GM18951 (cell line): Measurements from ENCODE around the gene VAV2.

ENCODE experiments used
- POLR2A ChIP-seq: IDR thresholded peaks from 4 replicates; pipeline ENCODE4 v1.6.1; 2011; ENCODE audit warnings: mild to moderate bottlenecking; ENCODE audit not compliant: insufficient read length, insufficient read depth; ENCODE audit errors: extremely low read depth
- in situ Hi-C: fragments of 300-500 bp; cut with MboI; formaldehyde crosslinking; loops from one replicate; pipeline ENCODE4 v1.12.0; 2022; ENCODE audit warnings: low sequenced_read_pairs, mixed read lengths, inconsistent platforms; ENCODE audit not compliant: unreplicated experiment

VAV2 gene

GRCh38 chr9:133892193-133892920 lies 99.8 kb downstream of the VAV2 start:
- in situ Hi-C loops: no loop called here
- TF ChIP-seq POLR2A: no peak

- TF ChIP-seq POLR2A: no peak
- in situ Hi-C loops: no loop called here
Observed at GRCh38 chr9:133891741-133892140, 100.4 kb downstream of the VAV2 start.

DNA sequence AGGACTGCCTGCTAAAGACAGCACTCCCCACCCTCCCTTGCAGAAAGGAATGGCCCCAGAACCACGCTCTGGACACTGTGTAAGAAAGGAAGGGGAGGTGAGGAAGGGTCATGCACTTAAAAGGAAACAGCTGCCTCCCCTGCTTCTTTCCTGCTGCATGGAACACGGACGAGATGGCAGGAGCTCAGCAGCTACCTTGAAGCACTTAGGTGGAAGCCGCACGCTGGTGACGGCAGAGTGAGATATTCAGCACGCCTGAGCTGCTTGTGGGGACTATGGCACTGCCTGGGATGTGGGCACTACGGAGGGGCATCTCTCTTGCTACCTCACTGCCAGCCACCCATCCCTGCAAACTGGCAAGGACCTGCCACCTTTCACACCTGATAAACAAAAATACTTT lies 101.5 kb downstream of the VAV2 start:
- no peak for TF ChIP-seq POLR2A
- in situ Hi-C loops: no loop called here

DNA sequence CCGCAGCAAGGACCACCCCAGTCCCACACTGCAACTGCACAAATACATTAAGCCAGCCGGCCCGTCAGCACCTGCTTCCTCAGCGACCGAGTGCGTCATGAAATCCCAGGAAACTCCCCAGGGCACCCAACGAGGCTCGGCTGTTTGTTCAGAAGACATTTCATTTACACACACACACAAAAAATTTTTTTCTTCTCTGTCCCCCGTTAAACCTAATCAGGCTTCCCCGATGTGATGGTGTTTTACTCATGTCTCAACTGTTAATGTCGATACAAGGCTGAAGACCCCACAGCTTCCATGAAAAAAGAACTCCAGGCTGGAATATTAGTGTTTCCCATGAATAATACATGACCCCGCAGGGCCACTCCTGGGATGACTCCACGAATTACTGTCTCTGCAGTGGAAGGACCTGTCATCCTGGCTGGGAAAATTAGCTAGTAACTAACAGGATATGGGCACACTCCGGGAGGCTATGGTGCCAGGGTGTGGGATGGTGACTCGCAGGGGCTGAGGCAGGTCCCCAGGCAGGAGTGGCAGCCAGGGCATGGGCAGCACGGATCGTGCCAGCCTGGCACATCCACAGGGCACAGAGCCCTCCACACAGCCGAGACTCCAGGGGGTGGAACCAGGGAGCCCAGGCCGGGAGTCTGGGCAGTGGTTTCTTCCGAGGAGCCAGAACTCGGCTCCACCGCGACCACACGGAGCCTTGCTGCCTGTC lies 102.4 kb downstream of the VAV2 start:
- TF ChIP-seq POLR2A: no peak
- in situ Hi-C loops: no loop called here

DNA sequence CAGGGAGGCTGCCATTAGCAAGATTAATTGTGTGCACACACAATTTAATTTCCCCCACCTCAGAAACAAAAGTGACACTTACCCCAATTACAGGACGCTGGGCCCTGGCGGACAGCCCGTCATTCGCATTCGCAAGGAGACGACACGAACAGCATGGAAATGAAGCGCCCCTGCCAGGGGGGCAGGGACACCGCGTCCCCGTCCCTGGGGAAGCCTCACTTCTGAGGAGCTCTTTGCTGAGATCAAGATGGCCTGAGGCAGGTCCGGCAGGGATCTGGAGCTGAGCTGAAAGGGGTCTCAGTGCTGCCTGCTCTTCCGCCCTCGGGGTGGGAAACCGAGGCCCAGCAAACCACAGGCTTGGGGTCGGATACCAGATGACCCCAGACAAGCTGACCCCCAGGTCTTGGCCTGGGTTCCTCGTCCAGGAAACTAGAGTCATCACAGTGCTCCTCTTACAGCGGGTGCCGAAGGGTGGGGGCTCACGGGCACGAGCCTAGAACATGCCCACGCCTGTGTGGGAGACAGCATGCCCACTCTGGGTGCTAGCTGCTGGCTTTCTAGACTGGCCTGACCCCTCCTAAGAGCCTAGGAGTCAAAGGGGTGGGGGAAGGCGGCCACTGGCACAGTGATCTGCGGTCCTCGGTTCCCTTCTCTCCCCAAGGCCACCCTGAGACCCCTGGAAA lies 103.2 kb downstream of the VAV2 start:
- TF ChIP-seq POLR2A: no peak
- in situ Hi-C loops: no loop called here

- in situ Hi-C loops: no loop called here
- TF ChIP-seq POLR2A: no peak
Observed at GRCh38 chr9:133888048-133888808, 103.9 kb downstream of the VAV2 start.

DNA sequence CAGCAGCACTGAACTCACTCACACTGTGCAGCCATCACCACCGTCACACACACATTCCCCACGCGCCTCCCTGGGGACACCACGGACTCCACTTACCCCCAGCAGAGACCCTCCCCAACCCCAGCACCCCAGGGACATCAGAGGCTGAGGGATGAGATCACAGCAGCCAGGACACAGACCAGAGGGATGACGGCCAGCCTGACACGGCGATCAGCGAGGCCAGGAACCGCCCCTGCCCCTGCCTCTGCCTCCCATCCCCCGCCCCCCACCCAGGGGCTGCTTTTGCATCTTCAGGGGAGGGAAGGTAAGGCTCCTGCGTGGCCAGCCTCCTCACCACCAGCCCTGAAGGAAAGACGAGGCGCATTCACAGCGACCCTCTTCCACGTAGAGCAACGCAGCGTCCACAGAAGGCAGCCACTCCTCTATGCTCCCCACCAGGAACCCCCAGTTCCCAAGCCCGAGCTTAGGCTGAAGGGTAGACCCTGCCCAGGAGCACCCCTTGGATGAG lies 104.5 kb downstream of the VAV2 start:
- in situ Hi-C loops: no loop called here
- TF ChIP-seq POLR2A: no peak

- in situ Hi-C loops: no loop called here
- no peak for TF ChIP-seq POLR2A
Observed at GRCh38 chr9:133886563-133887501, 105.3 kb downstream of the VAV2 start.

DNA sequence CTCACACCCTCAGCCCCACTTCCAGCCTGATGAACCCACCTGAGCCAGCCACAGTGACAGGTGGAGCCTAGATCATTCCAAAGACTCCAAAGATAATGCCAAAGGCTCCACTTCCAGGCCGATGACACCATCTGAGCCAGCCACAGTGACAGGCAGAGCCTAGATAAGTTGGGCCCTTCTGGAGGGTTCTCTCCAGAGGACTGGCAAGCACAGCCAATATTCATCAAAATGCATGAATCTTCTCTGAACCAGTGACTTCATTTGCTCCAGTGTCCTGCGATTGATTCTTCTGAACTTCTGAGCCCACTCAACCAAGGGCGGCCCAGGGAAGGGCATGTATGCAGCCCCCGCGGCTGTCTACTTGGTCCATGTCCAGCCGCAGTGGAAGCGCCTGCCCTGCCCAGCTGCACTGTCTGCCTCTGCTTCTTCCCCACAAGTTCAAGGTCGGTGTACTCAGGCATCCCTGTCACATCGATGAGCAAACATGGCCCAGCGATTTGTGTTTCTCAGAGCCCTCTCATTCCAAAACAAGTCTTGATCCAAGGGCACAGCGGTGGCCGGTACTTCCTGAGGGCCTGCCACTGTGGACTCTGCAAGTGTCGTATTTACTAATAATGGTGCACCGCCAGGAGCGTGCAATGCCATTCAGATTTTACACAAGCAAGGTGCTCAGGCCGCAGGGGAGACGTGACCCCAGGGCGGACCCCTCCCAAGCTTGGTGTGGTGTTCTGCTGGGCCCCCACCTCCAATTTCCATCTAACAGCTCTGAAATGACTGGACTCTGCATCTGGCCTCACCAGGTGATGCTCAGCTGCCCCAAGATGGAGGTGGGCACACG lies 107.0 kb downstream of the VAV2 start:
- in situ Hi-C loops: no loop called here
- no peak for TF ChIP-seq POLR2A

- no peak for TF ChIP-seq POLR2A
- in situ Hi-C loops: no loop called here
Observed at GRCh38 chr9:133882849-133883755, 109.0 kb downstream of the VAV2 start.

DNA sequence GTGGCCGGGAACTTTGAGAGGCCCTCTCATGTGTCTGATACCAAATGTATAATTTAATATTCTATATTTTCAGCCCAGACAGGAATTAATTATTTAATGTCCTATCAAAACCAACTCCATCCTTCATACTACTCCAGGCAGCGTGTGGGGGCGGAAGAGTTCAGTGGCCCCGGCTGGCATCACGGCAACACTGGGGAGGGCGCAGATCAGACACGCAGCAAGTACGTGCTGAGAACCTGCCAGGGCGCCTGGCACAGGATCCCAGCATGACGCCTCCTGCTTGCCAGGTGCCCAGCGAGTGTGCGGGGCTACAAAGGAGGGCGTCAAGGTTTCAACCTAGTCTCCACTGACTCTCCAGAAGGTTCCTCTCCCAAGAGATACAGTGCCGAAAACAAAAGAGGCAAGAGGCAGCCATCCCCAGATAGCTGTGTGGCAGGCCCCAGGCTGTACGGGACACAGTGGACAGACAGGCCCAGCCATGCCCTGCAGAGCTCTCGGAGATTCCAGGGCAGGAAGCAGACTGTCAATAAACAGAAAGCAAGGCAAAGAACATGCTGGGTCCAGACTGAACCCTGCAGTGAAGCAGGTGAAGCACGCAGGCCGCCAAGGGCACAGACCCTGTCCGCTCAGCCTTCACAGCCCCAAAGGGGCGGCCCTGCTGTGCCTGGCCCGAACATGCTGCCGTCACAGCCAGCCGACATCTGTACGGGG lies 110.3 kb downstream of the VAV2 start:
- no peak for TF ChIP-seq POLR2A
- in situ Hi-C loops: no loop called here
